HG03066 (cell line): ENCODE results near the gene CTSH.

Experiments
- ATAC-seq: cut with Tn5 transposase; IDR thresholded peaks from one replicate; pipeline ENCODE4 v1.9.1; 2021; ENCODE audit warnings: low read depth; ENCODE audit not compliant: unreplicated experiment

CTSH gene

GRCh38 chr15:78978601-78979179, 33.8 kb upstream of the CTSH start:
- ATAC-seq = no peak

GRCh38 chr15:78977591-78978347, 32.9 kb upstream of the CTSH start:
- peak; percentile 17 for ATAC-seq

- ATAC-seq = peak; percentile 58
Observed at GRCh38 chr15:78977091-78977571, 32.3 kb upstream of the CTSH start.

GRCh38 chr15:78976691-78977090, 31.8 kb upstream of the CTSH start:
- ATAC-seq = peak; percentile 6

GRCh38 chr15:78974272-78974918, 29.5 kb upstream of the CTSH start:
- ATAC-seq = no peak

- ATAC-seq = no peak
Observed at GRCh38 chr15:78969687-78970349, 25.0 kb upstream of the CTSH start.

GRCh38 chr15:78968539-78969271, 23.9 kb upstream of the CTSH start:
- ATAC-seq = no peak

- ATAC-seq = no peak
Observed at GRCh38 chr15:78968114-78968513, 23.3 kb upstream of the CTSH start.

GRCh38 chr15:78960308-78960707, 15.5 kb upstream of the CTSH start:
- no peak for ATAC-seq

GRCh38 chr15:78959360-78959759, 14.5 kb upstream of the CTSH start:
- no peak for ATAC-seq

- ATAC-seq = no peak
Observed at GRCh38 chr15:78957416-78958093, 12.7 kb upstream of the CTSH start.

GRCh38 chr15:78956937-78957336, 12.1 kb upstream of the CTSH start:
- ATAC-seq = no peak

- no peak for ATAC-seq
Observed at GRCh38 chr15:78955355-78955754, 10.5 kb upstream of the CTSH start.

- no peak for ATAC-seq
Observed at GRCh38 chr15:78951841-78952238, 7.0 kb upstream of the CTSH start.

GRCh38 chr15:78950902-78951840, 6.3 kb upstream of the CTSH start:
- no peak for ATAC-seq

GRCh38 chr15:78950343-78950742, 5.5 kb upstream of the CTSH start:
- no peak for ATAC-seq

- no peak for ATAC-seq
Observed at GRCh38 chr15:78949461-78949860, 4.6 kb upstream of the CTSH start.

GRCh38 chr15:78947506-78947905, 2.7 kb upstream of the CTSH start:
- no peak for ATAC-seq

- no peak for ATAC-seq
Observed at GRCh38 chr15:78946493-78946892, 1.6 kb upstream of the CTSH start.
